Measurements from ENCODE around the gene DNAAF3.
"Not testable (repeated sequence)": the region's sequence is repeated elsewhere in the genome, so short reads cannot be mapped to it uniquely, and the experiment has no call there.

The DNAAF3 gene

DNA sequence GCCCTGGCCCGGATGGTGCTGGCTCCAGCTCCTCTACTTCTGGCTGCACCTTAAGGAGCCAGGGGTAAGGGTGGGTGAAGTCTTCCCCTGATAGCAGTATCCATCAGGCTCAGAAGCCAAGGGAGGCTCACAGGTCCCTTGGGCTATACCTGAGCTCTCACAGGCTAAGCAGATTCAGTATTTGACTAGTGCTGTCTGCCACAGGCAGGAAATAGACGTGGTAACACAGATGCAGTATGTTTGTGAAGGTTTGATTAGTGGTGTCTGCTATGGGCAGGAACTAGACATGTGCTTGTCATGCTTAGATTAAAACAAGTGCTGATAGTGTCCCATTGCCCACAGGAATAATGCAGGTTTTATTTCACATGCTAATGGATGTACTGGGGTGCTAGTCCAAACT lies 9.7 kb upstream of the DNAAF3 start:
- no peak for DNase-seq (ENCODE audit: low read depth in 2 of 3, low spot score in 1 of 3)

- DNase-seq (ENCODE audit: low read depth in 2 of 3, low spot score in 1 of 3) = no peak
These were observed 8.9 kb upstream of the DNAAF3 start for GRCh38 chr19:55175117-55175867.

DNA sequence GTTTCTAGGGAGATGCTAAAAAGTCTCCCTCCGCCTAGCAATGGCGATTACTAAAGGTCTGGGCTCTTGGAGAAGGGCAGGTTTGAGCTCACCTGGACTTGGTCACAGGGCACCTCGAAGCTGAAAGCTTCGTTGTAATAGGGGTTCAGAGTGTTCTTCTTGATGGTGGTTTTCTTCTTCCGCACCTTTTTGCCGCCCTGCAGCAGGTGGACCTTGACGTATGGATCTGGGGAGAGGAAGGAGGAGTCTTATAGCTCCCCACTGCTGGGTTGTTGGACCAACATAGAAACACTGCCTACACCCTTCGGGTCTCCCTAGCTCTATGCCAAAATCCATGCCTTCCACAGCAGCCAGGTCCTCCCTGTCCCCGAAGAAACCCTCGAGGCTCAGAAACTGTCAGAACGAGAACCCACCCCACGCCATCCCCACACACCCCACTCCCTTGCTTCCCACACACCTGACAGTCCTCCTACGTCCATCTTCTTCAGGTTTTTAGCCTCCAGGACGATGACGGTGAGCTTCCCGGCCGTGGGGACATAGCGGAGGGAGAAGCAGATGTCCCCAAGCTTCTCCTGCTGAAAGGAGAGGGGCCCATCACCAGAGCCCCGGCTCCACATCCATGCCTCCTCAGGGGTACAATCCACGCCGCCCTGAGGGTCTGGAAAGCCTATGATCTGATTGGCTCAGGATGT lies 8.2 kb upstream of the DNAAF3 start:
- DNase-seq (ENCODE audit: low read depth in 2 of 3, low spot score in 1 of 3) = no peak

GRCh38 chr19:55173714-55174409 lies 7.4 kb upstream of the DNAAF3 start:
- DNase-seq (ENCODE audit: low read depth in 2 of 3, low spot score in 1 of 3) = peak; percentile 33 to 51 (median 38)

GRCh38 chr19:55173186-55173713 lies 6.8 kb upstream of the DNAAF3 start:
- DNase-seq (ENCODE audit: low read depth in 2 of 3, low spot score in 1 of 3) = no peak

DNA sequence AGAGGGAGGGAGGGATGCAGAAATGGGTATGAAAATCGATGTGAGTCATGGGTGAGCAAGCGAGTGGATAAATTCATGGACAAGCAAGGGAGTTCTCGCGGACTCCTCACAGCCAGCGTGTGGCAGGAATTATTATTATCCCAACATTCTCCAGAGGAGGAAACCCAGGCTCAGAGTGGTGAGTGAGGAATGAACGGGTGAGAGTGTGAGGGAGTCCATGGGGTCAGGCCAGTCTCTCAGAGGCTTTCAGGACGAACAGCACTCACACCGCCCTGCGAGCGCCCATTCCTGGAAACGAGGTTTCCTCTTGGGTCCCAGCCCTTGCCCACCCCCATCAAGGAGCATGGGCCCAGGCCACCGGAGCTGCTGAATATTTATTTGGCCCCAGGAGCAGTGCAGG lies 6.3 kb upstream of the DNAAF3 start:
- no peak for DNase-seq (ENCODE audit: low read depth in 2 of 3, low spot score in 1 of 3)

DNA sequence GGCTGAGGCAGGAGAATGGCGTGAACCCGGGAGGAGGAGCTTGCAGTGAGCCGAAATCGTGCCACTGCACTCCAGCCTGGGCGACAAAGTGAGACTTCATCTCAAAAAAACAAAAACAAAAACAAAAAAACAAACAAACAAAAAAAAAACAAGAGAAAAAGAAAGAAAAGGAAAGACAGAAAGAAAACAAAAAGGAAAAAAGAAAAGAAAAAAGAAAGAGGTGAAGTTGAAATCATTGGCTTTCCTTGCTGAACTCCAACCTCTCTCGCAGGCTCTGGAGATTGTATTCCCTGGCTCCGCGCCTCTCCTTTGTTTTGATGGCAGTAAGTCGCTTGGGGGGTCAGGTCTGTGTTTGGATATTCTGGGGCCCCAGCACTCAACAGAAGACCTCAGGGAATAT lies 5.9 kb upstream of the DNAAF3 start:
- not testable (repeated sequence) for DNase-seq (ENCODE audit: low read depth in 2 of 3, low spot score in 1 of 3)

DNA sequence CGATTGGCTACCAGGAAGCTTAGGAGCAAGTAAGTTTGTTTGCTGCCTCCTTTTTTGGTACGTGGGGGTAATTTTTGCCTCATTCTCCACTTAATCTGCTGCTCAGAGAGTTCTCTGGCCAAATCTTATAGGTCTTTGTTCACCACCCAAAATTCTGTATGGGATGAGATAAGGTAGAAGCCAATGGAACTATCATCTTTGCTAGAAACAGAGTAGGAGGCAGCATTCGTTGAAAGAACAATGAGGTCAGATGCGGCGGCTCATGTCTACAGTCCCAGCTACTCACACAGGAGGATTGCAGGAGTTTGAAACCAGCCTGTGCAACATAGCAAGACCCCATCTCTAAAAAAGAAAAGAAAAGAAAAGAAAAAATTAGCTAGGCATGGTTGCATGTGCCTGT lies 5.0 kb upstream of the DNAAF3 start:
- no peak for DNase-seq (ENCODE audit: low read depth in 2 of 3, low spot score in 1 of 3)

DNA sequence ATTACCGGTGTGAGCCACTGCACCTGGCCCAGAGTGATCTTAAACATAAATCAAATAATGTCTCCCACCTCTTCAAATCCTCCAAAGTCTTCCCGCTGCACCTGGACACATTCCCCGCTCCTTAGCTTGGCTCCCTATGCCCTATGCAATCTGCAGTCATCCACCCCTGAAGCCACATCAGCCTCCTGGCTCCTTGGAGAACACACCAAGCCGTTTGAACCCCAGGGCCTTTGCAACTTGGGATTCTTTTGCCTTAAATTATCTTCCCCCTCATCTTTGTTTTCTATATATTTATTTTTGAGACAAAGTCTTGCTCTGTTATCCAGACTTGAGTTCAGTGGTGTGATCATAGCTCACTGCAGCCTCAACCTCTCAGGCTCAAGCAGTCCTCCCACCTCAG lies 2.7 kb upstream of the DNAAF3 start:
- DNase-seq (ENCODE audit: low read depth in 2 of 3, low spot score in 1 of 3) = no peak

DNA sequence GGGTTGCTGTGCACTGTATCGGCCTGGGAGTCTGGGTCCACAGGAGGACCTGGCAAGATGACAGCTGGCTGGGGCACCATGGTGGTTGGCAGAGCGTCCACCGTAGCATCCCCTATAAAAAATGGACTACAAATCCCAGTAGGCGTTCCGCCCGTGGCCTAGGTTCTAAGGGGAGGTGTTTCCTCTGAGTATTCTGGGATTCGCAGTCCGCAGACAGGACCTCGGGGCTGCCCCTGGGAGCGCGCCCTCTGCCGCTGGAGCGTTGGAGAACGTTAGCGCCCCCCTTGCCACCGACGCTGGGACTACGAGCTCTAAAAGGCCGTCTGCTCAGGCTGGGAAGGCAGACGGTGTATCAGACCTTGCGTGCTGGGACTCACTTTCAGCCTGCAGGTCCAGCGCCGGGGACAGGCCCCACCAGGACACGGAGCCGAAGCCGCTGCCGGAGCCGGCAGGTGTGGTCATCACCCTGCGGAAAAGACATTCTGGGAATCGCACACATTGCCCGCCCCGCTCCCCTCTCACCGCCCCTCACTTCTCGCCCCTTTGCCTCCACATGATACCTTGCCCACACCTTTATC lies 372 bp downstream of the DNAAF3 start:
- peak in 1 of 3 donors; percentile 44 for DNase-seq (ENCODE audit: low read depth in 2 of 3, low spot score in 1 of 3)

DNA sequence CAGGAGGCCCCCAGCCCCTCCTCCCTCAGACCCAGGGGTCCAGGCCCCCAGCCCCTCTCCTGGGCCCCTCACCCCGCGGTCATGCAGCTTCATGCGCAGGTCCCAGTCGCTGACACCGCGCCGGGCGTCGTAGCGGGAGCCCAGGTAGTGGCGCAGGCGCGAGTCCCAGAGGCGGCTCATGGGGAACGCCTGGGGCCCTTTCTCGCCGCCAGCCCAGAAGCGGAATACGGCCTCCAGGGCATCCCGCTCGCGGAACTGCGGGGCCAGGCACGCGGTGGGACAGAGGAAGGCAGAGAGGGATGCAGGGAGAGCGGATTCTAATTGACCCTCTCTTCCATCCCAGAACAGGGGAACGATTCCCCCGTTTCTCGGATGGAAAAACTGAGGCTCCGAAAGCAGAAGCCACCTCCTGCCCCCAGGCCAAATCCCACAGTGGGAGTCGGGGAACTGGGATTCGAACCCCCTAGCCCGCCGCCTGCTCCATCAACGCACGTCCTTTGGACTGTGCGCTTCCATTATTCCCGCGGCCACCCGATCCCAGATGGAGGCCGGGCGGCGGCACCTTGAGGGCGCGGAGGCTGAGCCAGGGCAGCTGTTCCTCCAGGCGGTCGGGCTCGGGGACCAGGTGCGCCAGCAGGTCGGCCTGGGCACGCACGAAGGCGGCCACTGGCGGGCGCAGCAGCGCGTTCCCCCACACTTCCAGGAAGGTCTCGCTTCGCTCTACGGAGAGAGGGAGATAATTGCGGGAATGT lies 4.7 kb downstream of the DNAAF3 start:
- no peak for DNase-seq (ENCODE audit: low read depth in 2 of 3, low spot score in 1 of 3)

DNA sequence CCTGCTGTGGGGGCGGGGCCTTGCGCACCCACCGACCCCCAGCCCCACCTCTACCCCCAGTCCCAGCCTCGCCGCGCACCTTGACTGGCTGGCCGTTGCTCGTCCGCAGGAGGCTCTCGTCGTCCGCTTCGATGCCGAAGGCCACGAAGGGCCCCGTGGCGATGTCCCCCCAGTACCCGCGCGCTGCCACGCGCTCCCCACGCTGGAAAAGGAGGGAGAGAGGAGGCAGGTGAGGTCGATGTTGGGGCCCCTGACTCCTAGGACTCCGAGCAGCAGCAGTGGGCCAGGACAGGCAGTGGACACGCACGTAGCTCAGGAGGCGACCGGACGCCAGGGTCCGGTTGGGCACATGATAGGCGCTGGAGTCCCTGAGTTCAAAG lies 5.4 kb downstream of the DNAAF3 start:
- DNase-seq (ENCODE audit: low read depth in 2 of 3, low spot score in 1 of 3) = no peak

DNA sequence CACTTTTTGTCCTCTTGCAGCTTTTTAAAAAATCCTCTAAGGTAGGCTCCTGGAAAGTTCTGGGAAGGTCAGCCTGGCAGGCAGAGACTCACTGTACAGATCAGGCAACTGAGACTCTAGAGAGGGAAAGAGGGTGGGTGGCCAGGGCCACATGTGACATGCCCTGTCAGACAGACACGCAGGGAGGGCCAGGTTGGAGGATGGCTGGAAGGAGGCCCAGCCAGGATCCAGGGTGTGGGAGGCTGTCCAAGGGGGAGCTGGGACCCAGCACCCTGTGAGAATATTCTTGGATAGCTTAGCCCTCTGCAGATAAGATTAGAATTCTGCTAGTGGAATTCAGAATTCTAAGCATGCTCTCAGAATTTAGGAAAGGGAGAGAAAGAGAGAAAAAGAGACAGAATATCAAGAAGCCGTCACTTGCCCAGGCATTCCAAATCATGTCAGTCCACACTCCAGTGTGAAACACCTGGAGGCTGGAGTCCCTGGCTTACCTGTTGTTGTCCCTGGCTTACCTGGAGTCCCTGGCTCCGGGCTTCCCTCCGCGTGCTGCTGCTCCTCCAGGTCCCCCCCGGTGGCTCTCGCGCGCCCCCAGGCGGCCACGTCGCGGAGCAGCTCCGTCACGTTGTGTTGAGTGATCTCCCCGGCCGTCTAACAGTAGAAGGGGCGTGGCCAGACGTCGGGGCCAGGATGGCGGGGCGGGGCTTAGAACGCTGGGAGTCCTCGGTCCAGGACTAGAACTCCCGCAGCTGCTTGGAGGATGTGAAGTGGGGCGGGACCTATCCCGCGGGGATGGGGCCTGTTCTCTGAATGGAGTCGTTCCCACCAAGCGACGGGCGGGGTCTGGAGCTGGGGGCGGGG lies 6.1 kb downstream of the DNAAF3 start:
- peak; percentile 87 to 90 (median 88) for DNase-seq (ENCODE audit: low read depth in 2 of 3, low spot score in 1 of 3)

DNA sequence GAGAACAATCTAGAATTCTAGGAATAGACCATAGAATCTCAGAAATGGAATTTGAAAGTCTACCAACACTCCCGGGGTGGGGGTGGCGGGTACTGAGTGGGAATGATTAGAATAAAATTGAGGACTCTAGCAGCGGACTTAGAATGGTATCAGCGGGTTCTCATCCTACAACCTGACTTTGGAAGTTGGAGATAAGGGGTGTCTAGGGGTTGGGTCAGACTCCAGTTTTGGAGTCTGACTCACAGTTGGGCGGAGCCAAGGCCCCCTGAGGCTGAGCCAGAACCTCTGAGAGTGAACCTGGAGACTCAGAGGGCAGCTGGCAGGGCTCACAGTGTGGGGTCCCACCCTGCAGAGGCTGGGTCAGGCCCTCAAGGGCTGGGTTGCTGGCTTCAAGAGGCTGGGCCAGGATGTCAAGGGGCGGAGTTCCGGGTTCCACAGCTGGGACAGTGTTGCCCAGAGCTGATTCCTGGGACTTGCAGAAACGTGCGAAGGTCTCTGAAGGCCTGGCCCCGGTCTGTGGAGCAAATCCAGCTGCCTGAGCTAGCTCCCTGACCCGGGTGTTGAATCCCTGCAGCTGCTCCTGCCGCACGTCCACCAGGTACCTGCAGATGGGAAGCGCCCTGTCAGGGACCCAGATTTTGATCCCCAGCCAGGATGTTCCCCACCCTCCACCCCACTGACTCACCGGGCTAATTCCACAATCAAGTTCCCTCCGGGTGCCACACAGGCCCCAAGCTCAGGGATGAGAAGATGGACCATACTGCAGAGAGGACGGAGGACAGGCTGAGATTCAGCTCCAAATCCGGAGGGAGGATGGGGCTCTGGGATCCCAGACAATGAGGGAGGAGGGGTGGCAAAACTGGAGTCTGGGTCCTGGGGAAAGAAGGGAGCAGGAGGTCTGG lies 7.3 kb downstream of the DNAAF3 start:
- no peak for DNase-seq (ENCODE audit: low read depth in 2 of 3, low spot score in 1 of 3)

DNA sequence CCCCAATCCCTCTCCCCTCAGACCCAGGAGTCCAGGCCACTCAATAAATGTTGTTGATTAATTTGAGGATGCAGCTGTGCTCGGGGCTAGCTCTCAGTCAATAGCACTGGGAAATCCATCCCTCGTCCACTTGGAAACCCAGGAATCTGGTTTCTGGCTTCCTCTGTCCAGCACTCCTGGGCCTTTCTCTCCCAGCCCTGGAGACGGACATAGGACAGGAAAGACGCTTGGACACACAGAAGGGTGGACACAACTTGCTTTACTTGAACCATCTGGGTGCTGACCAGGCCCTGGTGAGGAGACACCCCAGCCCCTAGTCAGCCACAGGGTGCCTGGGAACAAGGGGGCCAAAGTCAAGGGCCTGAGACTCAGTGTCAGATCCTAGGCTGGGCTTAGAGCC lies 8.0 kb downstream of the DNAAF3 start:
- no peak for DNase-seq (ENCODE audit: low read depth in 2 of 3, low spot score in 1 of 3)

DNA sequence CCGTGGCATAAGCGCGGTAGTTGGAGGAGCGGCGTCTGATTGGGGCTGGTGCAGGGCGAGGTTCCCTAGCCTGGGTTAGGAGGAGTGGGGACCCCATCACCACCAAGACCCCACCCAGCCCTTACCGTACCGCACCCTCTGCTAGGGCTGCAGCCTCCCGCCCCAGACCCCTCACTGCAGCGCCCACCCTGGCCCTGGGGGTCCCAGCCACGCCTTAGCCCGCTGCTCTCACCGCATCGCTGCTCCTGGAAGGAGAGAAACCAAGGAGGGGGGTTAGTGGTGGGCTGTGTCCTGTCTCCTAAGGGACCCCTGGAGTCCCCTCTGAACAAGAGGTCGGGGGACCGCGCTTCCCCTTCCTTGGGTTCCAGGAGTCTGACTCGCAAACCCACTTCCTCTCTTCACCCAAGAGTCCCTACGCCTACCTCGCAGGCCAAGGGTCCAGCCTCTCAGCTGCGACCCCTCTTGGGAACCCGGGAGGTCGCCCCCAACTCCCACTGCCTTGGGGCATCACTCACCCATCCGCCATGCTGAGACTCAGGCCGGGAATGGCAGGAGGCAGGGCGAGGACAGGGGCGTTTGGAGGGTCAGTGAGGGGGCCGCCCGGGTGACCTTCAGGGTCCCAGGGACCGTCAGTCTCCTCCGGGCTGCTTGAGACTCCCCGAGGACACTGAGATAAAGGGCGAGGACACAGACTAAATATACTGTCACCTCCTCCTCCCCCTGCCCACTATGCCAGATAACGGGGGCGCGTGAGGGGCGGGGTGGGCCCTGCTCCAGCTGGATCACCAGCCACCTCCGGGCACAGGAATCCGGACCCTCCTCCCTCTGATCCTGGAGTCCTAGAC lies 9.1 kb downstream of the DNAAF3 start, which contains the start of gene TNNI3:
TSS of gene TNNI3 (minus strand) at position 669 of the 845 bp plus-strand sequence. CDS start at position 526, 143 bp downstream.
- DNase-seq (ENCODE audit: low read depth in 2 of 3, low spot score in 1 of 3) = no peak

- DNase-seq (ENCODE audit: low read depth in 2 of 3, low spot score in 1 of 3) = peak in 1 of 3 donors; percentile 51
These were observed 10.0 kb downstream of the DNAAF3 start for GRCh38 chr19:55156202-55157063.
